HG02938 (cell line): ENCODE measurements around the gene GOLGA3.
"Not testable (repeated sequence)": the region's sequence is repeated elsewhere in the genome, so short reads cannot be mapped to it uniquely, and the experiment has no call there.

Source experiments
- ATAC-seq: cut with Tn5 transposase; IDR thresholded peaks from one replicate; pipeline ENCODE4 v1.9.1; 2021; ENCODE audit warnings: mild to moderate bottlenecking, moderate library complexity; ENCODE audit not compliant: unreplicated experiment

The GOLGA3 gene

DNA sequence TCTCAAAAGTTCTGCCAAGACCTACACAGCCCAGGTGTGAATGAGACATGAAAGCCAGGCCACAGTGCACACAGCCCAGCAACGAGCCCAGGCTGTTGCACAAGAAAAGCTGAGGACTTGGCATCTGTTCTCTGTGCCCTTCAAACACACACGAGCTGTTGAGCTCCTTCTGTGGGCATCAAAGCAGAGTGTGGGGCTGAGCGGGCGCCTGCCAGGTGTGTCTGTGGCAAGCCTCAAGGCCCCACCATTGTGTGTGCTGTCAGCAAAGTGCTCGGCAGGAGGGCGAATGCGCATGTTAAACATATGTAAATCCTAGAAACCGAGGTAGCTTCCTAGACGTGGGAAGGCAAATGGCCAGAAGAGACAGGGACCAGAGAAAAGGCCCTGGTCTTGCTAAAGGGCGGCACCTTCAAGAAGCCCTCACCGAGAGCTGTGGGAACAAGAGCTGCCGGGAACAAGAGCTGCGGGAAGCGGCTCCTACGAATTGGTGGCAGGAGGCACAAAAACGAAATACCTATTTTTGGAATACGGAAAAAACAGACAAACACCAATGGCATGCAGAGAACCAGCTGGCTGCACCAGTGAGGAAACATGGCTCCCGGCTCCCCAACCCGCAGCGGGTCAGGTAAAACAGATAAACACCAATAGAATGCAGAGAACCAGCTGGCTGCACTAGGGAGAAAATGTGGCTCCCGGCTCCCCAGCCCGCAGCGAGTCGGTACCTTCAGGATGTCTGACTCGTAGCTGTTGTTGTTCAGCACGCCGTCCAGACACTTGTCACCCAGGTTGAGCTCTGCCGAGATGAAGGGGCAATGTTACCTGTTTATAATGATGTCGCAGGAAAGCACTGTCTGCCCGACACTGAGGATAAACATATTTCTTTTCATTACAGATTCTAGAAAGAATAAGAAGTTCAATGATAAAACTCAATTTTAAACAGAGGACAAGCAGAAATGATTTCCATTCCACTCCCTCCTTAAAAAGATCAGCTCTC is 19.0 kb upstream of the GOLGA3 start:
- no peak for ATAC-seq

DNA sequence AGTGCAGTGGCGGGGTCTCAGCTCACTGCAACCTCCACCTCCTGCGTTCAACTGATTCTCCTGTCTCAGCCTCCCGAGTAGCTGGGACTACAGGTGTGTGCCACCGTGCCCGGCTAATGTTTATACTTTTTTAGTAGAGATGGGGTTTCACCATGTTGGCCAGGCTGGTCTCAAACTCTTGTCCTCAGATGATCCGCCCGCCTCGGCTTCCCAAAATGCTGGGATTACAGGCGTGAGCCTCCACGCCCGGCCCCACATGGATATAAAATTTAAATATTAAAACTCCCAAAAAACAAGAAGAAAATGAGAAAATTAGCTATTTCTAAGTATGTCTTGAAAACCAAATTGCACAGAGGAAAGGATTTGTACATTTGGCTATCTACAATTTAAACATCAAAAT is 16.0 kb upstream of the GOLGA3 start:
- ATAC-seq: not testable (repeated sequence)

DNA sequence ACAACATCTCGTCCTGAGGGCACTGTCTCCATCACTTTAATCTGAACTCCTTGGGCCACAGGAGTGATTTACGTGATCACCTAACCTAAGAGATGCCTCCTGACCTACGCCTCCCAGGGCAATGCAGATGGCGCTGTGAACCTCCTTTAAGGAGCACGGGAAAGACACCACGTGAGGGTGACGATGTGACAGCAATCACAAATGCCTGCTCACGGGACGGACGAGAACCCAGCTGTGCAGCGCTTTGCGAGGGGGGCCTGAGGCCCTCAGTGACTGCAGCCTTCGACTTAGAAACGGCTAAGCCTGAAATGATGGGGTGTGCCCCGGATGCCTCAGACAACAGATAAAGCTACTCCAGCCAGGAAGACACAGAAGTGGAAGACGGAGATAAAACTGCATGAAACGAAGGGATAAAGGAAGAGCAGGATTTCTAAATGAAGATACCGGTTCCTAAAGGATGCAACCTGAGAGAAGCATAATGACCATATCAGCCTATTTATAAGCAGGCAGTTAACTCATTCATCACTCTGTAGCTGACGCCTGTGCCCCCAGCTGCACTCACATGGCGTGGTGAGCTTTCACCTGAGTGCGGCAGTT is 13.9 kb upstream of the GOLGA3 start:
- no peak for ATAC-seq

DNA sequence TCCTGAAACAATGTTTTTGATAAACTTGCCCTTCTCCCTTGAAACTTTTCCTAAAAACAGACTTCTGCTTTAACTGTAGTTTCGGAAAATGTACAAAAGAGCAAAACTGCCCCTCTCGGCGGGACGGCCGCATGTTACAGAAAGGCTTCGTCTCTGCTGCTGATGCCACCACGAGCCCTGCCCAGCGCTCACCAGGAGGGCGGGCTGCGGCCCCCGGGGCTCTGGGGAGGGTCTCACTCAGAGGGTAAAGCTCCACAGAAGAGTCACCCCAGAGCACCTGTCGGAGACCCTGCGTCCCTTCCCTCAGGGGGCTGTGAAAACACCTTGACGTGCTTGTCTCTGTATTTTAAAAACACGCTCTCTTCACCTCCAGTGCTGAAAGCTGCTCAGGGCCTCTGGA is 12.5 kb upstream of the GOLGA3 start:
- ATAC-seq: no peak

DNA sequence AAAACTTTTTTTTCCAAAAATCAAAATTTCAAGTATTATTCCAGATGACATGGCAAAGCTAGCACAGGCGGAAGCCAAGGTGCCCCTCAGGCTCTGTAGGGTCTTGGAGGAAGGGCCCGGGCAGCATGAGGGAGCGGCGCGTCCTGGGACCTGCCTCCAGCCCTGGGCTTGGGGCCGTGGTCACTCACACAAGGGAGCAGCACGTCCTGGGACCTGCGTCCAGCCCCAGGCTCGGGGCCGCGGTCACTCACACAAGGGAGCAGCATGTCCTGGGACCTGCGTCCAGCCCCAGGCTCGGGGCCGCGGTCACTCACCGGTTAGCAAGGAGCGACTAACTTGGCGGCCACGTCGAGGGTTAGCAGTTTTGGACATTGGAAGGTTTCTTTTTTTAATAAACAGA is 11.9 kb upstream of the GOLGA3 start:
- no peak for ATAC-seq

DNA sequence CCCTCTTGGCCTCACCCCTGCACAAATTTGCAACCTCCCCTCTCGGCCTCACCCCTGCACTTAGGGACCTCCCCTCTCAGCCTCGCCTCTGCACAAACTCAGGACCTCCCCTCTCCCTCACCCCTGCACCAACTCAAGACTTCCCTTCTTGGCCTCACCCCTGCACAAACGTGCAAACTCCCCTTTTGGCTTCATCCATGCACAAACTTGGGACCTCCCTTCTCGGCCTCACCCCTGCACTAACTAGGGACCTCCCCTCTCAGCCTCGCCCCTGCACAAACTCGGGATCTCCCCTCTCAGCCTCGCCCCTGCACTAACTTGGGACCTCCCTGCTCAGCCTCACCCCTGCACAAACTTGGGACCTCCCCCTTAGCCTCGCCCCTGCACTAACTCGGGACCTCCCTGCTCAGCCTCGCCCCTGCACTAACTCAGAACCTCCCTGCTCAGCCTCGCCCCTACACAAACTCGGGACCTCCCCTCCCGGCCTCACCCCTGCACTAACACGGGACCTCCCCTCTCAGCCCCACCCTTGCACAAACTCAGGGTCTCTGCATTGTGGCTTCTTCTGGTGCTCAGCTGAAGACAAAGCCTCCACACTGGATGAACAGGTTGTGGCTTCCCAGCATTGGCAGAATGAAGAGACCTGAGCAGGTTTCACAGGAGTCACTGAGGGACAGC is 11.0 kb upstream of the GOLGA3 start:
- no peak for ATAC-seq

DNA sequence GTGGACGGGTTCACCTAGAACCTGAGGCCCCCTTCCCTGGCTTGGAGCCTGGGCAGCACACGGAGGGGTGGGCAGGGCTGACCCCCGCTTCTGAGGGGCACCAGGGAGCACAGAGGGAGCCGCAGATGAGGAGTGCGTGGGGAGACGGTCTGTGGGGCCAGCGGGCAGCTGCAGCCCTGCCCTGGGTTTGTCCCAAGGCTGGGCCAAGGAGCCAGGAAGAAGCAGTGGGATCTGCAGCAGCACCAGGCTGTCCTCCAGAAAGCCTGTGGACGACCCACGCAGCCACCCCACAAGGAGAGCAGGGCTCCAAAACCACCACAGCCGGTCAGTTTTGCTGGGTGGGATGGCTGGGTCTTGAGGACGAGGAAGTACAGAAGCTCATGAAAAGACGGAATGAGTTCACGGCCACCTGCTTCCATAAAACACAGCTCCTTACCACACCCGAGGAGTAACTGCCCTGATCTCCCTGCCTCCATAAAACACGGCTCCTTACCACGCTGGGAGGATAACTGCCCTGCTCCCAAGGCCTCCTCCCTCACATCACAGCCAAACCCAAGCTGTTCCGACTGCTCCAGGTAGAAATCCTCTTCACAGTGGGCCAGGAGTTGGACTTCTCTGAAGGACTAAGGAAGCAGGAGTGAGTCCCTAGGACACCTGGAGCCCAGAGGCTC is 9.9 kb upstream of the GOLGA3 start:
- ATAC-seq: no peak

DNA sequence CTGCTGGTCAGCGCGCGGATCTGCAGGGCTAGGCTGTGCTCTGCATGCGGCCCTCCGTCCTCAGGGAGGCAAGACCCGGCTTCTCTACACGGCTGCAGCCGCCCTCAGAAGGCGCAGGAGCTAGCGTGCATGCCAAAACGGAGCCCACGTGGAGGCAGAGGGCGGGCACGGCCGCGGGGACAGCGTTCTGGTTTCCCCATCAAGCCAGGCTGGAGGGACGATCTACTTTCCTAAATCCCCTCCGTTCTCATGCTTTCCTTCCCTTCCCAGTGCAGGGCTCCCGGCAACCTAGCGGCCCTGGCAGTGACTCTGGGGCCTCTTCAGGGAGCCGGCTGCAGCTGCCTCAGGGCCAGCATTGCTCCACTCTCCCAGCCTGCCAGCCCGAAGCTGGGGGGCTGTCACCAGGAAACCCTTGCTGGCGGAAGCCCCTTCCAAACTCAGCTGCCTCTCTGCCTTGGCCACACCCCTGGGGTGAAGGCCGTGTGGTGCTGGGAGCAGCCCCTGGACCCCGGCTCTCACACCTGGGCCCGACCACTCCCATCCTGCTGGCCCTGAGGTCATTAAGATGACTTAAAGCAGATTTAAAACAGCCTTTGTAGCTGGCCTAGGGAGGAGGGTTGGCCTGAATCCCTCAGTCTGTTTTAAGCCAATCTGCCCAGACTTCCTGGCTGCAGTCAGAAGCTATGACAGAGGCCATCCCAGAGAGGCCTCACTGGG is 9.2 kb upstream of the GOLGA3 start:
- no peak for ATAC-seq

DNA sequence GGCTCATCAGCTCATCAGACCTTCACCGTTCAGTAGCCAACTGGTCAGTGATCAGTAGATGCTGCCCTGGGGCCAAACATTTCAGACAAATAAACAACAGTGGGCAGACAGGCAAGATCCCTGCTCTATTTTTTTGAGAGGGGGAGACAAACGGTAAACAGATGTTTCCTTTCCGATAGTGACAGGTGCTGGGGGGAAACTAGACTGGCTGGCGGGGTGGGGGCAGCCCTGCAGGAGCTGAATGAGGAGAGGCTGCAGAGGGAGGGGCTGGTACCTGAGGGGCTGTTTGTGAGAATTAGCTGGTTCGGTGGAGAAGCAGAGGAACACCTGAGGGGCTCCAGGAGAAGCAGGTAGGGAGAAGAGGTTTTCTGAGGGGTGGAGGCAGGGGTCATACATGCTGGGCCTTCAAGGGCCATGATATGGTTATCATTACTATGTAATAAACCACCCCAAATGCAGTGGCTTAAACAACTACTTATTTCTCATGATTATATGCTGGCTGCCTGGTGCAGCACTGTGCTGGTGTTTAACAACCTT is 8.2 kb upstream of the GOLGA3 start:
- no peak for ATAC-seq

DNA sequence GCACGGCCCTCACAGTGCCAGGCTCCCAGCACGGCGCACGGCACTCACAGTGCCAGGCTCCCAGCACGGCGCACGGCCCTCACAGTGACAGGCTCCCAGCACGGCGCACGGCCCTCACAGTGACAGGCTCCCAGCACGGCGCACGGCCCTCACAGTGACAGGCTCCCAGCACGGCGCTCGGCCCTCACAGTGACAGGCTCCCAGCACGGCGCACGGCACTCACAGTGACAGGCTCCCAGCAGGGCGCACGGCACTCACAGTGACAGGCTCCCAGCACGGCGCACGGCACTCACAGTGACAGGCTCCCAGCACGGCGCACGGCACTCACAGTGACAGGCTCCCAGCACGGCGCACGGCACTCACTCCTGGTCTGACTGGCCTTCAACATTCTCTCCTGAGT is 7.6 kb upstream of the GOLGA3 start:
- ATAC-seq: not testable (repeated sequence)

DNA sequence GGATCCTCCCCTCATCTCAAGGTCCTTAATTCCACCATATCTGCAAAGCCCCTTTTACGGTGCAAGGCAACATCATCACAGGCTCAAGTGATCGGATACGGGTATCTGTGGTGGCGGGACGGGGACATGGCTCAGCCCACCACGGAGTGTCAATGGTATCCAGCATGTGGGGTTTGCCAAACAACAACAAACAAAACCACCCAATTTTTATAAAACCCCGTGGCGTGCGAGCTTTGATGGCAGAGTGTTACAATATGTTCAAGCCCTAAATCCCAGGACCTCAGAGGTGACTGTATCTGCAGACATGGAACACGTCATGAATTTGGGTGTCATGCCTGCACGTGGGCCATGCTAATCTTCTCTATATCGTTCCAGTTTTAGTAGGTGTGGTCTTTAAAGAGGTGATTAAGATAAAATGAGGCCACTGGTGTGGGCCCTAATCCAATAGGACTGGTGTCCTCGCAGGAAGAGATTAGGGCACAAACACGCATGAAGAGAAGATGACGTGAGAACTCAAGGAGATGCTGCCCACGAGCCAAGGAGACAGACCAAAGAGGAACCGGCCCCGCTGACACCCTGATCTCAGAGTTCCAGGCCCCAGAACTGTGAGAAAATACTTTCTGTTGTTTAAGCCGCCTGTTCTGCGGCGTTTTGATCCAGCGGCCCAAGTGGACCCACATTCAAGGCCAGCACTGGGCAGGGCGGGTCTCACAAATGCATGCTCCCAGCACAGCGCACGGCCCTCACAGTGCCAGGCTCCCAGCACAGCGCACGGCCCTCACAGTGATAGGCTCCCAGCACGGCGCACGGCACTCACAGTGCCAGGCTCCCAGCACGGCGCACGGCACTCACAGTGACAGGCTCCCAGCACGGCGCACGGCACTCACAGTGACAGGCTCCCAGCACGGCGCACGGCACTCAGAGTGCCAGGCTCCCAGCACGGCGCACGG is 6.7 kb upstream of the GOLGA3 start:
- no peak for ATAC-seq

DNA sequence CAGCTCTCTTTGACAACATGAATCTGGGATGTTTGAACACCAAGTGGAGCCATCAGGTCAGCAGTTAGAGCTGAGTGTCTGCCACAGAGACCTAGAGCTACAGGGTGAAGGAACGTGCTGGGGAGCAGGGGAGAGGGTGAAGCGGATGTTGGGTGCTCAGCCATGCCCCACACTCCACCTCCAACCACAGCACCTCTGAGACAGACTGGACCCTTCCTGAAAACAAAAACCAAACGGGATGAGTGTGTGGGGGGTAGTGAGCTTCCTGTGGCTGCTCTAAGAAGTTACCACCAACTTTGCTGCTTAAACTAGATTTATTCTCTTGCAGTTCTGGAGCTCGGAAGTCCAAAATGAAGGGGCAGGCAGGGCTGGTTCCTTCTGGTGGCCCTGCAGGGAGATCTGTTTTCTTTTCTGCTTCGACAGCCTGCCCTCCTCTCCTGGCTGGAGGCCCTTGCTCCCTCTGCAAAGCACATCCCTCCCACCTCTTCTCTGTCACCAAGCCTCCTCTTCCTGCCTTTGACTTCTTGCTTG is 5.6 kb upstream of the GOLGA3 start:
- ATAC-seq: no peak

DNA sequence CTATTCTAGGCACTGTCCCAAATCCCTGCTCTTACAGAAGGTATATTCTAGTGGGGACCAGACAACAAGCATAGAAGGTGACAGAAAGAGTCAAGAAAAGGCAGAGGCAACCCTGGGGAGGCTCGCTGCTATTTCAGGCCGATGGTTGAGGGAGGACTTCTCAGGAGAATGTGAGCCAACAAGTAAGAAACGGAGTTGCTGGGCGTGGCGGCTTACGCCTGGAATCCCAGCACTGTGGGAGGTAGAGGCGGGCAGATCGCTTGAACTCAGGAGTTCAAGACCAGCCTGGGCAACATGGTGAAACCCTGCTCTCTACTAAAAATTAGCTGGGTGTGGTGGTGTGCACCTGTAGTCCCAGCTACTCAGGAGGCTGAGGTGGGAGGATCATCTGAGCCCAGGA is 4.7 kb upstream of the GOLGA3 start:
- ATAC-seq: no peak

DNA sequence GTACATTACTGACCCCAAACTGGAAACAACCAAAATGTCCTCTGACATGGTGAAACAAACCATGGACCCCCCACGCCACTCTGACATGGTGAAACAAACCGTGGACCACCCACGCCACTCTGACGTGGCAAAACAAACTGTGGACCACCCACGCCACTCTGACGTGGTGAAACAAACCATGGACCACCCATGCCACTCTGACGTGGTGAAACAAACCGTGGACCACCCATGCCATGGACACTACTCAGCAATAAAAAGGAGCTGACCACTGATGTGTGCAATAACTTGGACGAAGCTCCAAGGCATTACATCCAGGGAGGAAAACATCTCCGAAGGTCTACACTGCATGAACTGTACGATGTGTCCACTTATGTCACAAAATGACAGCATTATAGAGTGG is 3.1 kb upstream of the GOLGA3 start:
- no peak for ATAC-seq

DNA sequence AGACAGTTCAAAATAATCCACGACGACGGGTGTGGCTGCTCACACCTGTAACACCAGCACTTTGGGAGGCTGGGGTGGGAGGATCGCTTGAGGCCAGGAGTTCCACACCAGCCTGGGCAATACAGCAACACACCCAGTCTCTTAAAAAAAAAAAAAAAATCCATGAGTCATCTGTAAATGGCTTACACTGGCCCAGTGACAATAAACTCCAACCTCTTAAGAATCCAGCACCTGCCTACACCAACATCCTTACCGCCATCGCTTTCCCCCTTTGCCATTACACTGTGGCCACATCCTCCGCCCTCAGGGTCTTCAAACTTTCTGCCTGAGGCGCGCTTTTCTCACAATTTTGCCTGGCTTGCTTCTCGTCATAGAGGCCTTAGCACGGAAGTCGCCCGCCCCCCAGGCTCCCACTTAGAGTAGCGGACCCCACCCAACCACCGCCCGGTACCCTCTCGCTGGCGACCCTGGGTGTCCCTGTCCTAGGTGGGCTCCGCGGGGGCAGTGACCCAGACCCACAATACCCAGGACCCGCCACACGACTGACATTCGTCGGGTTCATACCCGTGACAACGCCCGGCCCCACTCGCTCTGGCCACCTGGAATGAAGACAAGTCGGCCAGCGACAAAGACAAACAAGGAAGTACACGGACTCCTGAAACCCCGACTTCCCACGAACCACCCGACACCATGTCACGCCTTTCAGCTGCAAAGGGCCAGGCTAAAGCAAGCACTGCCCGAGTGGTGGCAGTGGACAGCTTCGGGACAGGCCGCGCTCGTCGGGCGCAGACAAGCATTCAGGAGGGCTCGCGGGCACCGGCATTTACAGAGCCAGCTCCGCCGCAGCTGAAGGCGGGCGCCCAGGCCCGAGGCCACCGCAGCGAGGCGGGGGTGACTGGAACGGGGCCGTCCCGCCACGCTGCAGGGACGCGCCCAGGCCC is 636 bp downstream of the GOLGA3 start:
- peak; percentile 33 for ATAC-seq

DNA sequence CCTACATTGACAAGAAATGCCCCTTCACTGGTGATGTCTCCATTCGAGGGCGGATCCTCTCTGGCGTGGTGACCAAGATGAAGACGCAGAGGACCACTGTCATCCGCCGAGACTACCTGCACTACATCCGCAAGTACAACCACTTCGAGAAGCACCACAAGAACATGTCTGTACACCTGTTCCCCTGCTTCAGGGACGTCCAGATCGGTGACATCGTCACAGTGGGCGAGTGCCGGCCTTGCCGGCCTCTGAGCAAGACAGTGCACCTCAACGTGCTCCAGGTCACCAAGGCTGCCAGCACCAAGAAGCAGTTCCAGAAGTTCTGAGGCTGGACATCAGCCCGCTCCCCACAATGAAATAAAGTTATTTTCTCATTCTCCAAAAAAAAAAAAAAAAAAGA is 2.8 kb downstream of the GOLGA3 start:
- no peak for ATAC-seq

DNA sequence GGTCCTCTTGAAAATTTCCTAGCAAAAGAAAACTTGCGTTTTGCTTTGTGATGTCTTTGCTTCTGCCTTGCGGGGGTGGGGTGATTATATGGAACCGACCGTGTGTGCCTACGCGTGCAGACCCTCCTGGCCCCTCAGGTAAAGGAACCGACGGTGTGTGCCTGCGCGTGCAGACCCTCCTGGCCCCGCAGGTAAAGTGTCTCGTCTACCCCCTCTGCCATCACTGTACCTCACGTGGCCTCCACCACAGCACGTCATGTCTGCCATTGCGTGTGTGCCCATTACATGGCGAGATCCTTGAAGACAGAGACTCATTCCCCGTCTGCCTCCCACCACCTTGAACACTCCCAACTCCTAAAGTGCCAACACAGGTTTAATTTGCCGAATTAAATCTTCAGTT is 3.6 kb downstream of the GOLGA3 start:
- ATAC-seq: no peak

DNA sequence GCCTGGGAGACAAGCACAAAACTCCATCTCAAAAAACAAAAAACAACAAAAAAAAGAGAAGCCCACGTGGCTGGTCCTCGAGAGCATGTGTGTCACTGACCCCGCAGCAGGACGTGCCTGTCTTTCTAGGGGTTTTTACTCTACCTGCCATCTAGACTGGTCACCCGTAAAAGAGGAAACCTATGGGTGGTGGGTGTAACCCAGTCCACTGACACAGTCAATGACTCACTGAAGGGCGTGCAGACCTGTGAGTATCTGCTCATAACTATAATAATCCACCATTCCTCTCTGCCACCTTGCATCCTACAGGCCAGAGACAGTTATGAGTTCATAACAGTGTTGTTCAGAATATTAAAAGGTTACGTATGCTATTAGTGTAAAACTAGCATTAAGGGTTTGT is 4.6 kb downstream of the GOLGA3 start:
- ATAC-seq: no peak
